ENCODE results near the gene MPPE1.

- TF ChIP-seq CTCF (IDR thresholded peaks at IDR 0.05; ENCODE audit: low read length): no peak
- no peak for TF ChIP-seq EZH2phosphoT487 (IDR thresholded peaks at IDR 0.05; ENCODE audit: low read length)
These were observed 39.9 kb downstream of the MPPE1 start for GRCh38 chr18:11868230-11868629.
